ENCODE data around the gene MED22.
"Not testable (repeated sequence)": the region's sequence is repeated elsewhere in the genome, so short reads cannot be mapped to it uniquely, and the experiment has no call there.

Gene MED22

DNA sequence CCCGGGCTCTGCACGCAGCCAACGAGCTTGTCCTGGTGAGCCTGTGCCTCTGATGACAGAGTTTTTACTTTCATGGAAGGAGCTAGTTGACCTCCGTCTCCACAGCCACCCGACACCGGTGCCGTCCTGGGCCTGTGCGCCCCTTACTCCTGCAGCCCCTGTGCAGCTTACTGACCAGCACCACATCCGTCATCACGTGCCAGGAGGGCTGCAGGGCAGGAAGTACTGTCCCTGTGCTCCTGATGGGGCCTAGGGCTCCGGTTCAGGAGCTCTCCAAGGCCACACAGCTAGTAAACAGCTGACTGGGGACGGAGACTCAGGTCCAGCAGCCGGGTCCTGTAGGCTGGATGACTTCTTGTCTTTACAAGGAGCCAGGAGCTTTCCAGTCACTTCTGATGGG is 38.4 kb upstream of the MED22 start:
- Histone ChIP-seq H3K9me3 (ENCODE audit: control insufficient read depth, insufficient read depth, low read length) (peaks cover 3% of the 10 kb centered on the region; the same call in 1 of the 2 replicates), H3K9ac (ENCODE audit: low read depth, low read length) (no peak overlapping the region), H3K4me1 (ENCODE audit: control insufficient read depth, insufficient read depth, low read length) (no peaks in the 10 kb centered on the region), H3K27ac (ENCODE audit: low read depth, low read length) (no peak overlapping the region), H3K4me3 (ENCODE audit: low read depth, low read length) (no peak overlapping the region), H3K36me3 (ENCODE audit: control insufficient read depth, insufficient read depth, low read length) (no peaks in the 10 kb centered on the region), H3K27me3 (ENCODE audit: control insufficient read depth, insufficient read depth, low read length) (no peaks in the 10 kb centered on the region)

DNA sequence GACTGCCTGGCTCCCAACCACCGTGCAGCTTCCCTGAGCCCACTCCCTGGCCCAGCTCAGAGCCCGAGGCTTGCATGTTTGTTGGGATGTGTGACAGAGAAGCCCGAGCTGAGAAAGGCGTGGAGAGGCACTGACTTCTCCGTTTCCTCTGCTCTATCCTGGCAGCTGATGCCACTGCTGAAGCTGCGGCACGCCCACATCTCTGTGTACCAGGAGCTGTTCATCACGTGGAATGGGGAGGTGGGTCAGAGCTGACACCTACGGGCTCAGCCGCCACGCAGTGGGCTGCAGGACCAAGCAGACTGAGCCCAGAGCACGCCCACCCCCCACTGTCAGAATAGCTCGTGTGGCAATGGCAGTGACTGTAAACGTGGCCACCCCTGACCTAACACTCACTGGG is 37.5 kb upstream of the MED22 start:
- no peaks in the 10 kb centered on the region for H3K27me3 ChIP-seq (ENCODE audit: control insufficient read depth, insufficient read depth, low read length)
- peaks cover 3% of the 10 kb centered on the region; the same call in 1 of the 2 replicates for H3K9me3 ChIP-seq (ENCODE audit: control insufficient read depth, insufficient read depth, low read length)
- no peak overlapping the region for H3K9ac ChIP-seq (ENCODE audit: low read depth, low read length)
- no peaks in the 10 kb centered on the region for H3K4me1 ChIP-seq (ENCODE audit: control insufficient read depth, insufficient read depth, low read length)
- no peaks in the 10 kb centered on the region for H3K36me3 ChIP-seq (ENCODE audit: control insufficient read depth, insufficient read depth, low read length)
- no peak overlapping the region for H3K27ac ChIP-seq (ENCODE audit: low read depth, low read length)
- no peak overlapping the region for H3K4me3 ChIP-seq (ENCODE audit: low read depth, low read length)

DNA sequence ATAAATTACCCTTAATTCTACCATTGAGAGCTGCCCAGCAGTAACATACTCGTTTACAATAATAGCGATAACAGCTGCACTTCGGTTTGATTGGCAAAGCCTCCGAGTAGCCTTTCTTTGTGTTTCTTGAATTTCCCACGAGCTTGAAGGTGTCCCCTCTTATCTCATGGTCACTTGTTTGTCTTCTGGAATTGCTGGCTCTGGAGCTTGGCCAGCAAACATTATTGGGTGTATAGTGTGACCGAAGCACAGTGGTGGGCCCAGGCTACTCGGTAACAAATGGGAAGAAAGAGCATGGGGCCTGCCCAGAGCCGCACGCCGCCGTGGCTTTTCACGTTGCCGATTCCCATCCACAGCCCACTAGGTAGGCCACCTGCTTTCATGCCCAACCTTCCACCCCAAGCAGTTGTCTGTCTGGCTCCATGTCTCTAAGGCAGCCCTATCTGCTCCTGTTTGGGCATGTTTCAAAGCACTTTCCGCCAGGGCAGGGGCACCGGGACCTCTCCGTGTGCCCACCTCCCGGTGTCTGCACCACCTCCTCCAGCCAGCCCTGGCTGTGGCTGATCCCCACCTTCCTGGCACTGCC is 36.9 kb upstream of the MED22 start:
- Histone ChIP-seq H3K9me3 (ENCODE audit: control insufficient read depth, insufficient read depth, low read length) (peaks cover 3% of the 10 kb centered on the region; the same call in 1 of the 2 replicates), H3K36me3 (ENCODE audit: control insufficient read depth, insufficient read depth, low read length) (no peaks in the 10 kb centered on the region), H3K27me3 (ENCODE audit: control insufficient read depth, insufficient read depth, low read length) (no peaks in the 10 kb centered on the region), H3K9ac (ENCODE audit: low read depth, low read length) (no peak overlapping the region), H3K27ac (ENCODE audit: low read depth, low read length) (no peak overlapping the region), H3K4me3 (ENCODE audit: low read depth, low read length) (no peak overlapping the region), H3K4me1 (ENCODE audit: control insufficient read depth, insufficient read depth, low read length) (no peaks in the 10 kb centered on the region)

DNA sequence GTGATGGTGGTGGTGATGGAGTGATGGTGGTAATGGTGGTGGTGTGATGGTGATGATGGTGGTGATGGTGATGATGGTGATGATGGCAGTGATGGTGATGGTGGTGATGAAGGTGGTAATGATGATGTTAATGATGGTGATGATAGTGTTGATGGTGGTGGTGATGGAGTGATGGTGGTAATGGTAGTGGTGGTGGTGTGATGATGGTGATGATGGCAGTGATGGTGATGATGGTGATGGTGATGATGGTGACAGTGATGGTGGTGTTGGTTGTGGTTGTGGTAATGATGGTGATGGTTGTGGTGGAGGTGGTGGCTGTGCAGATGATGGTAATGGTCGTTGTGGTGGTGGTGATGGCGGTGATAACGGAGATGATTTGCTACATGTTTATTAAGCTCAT is 35.5 kb upstream of the MED22 start:
- Histone ChIP-seq H3K27me3 (ENCODE audit: control insufficient read depth, insufficient read depth, low read length) (no peaks in the 10 kb centered on the region), H3K27ac (ENCODE audit: low read depth, low read length) (no peak overlapping the region), H3K4me3 (ENCODE audit: low read depth, low read length) (no peak overlapping the region)

DNA sequence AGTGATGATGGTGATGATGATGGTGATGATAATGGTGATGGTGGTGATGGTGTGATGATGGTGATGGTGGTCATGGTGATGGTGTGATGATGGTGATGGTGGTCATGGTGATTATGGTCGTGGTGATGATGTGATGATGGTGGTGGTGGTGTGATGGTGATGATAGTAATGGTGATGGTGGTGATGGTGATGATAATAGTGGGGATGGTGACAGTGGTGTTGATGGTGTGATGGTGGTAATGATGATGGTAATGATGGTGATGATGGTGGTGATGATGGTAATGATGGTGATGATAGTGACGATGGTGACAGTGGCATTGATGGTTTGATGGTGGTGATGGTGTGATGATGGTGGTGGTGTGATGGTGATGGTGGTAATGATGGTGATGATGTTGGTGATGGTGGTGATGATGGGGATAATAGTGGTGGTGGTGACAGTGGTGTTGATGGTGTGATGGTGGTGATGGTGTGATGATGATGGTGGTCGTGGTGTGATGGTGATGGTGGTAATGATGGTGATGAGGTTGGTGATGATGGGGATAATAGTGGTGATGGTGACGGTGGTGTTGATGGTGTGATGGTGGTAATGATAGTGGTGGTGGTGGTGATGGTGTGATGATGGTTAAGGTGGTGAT is 34.7 kb upstream of the MED22 start:
- no peak overlapping the region for H3K27ac ChIP-seq (ENCODE audit: low read depth, low read length)
- H3K9ac ChIP-seq (ENCODE audit: low read depth, low read length) = no peak overlapping the region
- no peaks in the 10 kb centered on the region for H3K27me3 ChIP-seq (ENCODE audit: control insufficient read depth, insufficient read depth, low read length)
- H3K36me3 ChIP-seq (ENCODE audit: control insufficient read depth, insufficient read depth, low read length) = no peaks in the 10 kb centered on the region
- no peaks in the 10 kb centered on the region; the same call in 1 of the 2 replicates for H3K4me1 ChIP-seq (ENCODE audit: control insufficient read depth, insufficient read depth, low read length)
- peaks cover 3% of the 10 kb centered on the region; the same call in 1 of the 2 replicates for H3K9me3 ChIP-seq (ENCODE audit: control insufficient read depth, insufficient read depth, low read length)
- no peak overlapping the region for H3K4me3 ChIP-seq (ENCODE audit: low read depth, low read length)

More for the DNA sequence above, 35.5 kb upstream of the MED22 start:
- Histone ChIP-seq H3K4me1 (ENCODE audit: control insufficient read depth, insufficient read depth, low read length) (no peaks in the 10 kb centered on the region), H3K9me3 (ENCODE audit: control insufficient read depth, insufficient read depth, low read length) (peaks cover 3% of the 10 kb centered on the region; the same call in 1 of the 2 replicates), H3K36me3 (ENCODE audit: control insufficient read depth, insufficient read depth, low read length) (no peaks in the 10 kb centered on the region), H3K9ac (ENCODE audit: low read depth, low read length) (no peak overlapping the region)

DNA sequence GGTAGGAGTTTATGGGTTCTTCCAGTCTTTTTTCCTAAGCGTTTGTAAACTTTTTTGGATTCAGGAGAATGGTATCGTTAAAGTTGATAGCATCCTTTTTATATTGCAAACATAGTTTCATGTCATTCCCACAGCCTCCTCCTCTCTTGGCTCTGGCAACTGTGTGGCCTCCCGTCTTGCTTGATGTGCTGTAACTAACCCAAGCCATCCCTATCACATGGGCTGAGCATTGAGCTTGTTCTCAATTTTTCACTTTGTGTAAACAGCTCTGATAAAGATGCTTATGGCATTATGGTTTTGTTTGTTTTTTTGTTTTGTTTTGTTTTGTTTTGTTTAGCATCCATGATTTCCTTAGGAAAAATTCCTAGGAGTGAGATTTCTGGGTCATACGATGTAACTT is 32.8 kb upstream of the MED22 start:
- no peak overlapping the region for H3K4me3 ChIP-seq (ENCODE audit: low read depth, low read length)
- H3K36me3 ChIP-seq (ENCODE audit: control insufficient read depth, insufficient read depth, low read length) = no peaks in the 10 kb centered on the region
- no peak overlapping the region for H3K9ac ChIP-seq (ENCODE audit: low read depth, low read length)
- H3K27me3 ChIP-seq (ENCODE audit: control insufficient read depth, insufficient read depth, low read length) = peaks cover 8% of the 10 kb centered on the region; the same call in 1 of the 2 replicates
- H3K9me3 ChIP-seq (ENCODE audit: control insufficient read depth, insufficient read depth, low read length) = peaks cover 3% of the 10 kb centered on the region; the same call in 1 of the 2 replicates
- no peak overlapping the region for H3K27ac ChIP-seq (ENCODE audit: low read depth, low read length)
- no peaks in the 10 kb centered on the region; the same call in 1 of the 2 replicates for H3K4me1 ChIP-seq (ENCODE audit: control insufficient read depth, insufficient read depth, low read length)

DNA sequence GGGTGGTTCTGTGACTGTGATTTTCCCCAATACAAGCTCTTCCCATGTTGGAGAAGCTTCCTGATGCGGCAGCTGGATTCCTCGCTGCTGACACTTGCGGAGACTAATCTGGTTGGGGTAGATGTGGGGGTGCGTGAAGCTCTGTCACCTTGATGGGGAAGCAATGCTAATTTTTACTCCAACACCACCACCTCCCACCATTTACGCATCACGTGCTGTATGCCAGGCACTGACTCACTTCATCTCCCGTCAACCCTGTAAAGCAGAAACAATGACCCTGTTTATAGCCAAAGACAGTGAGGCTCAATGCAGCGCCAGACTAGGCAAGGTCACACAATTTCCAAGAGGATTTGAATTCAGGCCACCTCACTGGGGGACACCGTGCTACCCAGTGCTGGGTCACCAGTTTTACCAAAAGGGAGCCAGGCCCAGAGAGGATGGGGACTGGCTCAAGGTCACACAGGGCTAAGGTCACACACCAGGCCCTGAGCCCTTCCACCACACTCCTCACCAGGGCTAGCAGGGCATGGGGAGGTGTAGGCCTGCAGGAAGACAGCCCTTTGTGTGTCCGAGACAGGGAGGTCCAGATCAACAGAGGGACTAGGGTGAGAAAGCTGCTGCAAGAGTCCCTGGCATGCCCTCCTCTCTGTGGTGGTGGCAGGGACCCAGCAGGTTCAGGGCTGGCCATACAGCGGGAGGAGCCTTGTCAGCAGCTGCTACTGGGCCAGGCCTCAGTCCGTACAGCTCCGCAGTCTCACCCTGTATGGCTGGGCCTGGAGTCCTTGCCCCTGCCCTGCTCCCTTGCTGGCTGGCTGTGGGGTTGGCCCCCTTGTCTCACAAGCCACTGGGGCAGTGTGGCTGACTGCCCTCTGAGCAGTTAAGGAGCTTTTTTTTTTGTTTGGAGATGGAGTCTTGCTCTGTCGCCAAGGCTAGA is 31.5 kb upstream of the MED22 start:
- Histone ChIP-seq H3K4me3 (ENCODE audit: low read depth, low read length) (no peak overlapping the region), H3K27me3 (ENCODE audit: control insufficient read depth, insufficient read depth, low read length) (peaks cover 8% of the 10 kb centered on the region; the same call in 1 of the 2 replicates), H3K36me3 (ENCODE audit: control insufficient read depth, insufficient read depth, low read length) (no peaks in the 10 kb centered on the region), H3K9me3 (ENCODE audit: control insufficient read depth, insufficient read depth, low read length) (peaks cover 3% of the 10 kb centered on the region; the same call in 1 of the 2 replicates), H3K27ac (ENCODE audit: low read depth, low read length) (no peak overlapping the region), H3K4me1 (ENCODE audit: control insufficient read depth, insufficient read depth, low read length) (peaks cover 5% of the 10 kb centered on the region; the same call in 1 of the 2 replicates), H3K9ac (ENCODE audit: low read depth, low read length) (no peak overlapping the region)

DNA sequence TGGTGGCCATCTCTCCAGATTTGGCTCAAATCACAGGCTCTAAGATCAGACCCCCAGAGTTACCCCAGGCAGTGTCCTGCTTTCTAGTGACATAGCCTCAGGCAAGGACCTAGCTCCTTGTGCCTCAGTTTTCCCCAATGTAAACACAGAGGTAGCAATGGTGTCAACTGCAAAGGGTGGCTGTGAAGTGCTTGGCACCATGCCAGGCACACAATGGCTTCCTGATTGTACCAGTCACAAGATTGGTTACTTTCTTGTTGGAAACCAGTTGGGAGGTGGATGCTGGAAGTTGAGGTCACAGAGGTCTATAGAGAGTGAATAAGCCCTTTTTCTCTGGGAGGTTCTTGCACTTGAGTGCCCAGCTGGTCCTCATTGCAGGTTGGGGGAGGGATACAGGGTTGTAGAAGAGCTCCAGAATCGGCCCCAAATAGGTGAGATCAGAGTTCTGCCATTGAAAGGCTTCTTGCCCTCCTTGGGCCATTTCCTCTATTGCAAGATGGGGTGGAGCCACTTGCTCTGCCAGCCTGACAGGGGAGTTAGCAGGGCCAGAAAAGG is 30.6 kb upstream of the MED22 start:
- Histone ChIP-seq H3K27me3 (ENCODE audit: control insufficient read depth, insufficient read depth, low read length) (peaks cover 8% of the 10 kb centered on the region; the same call in 1 of the 2 replicates), H3K9me3 (ENCODE audit: control insufficient read depth, insufficient read depth, low read length) (peaks cover 3% of the 10 kb centered on the region; the same call in 1 of the 2 replicates), H3K36me3 (ENCODE audit: control insufficient read depth, insufficient read depth, low read length) (peaks cover 4% of the 10 kb centered on the region; the same call in 1 of the 2 replicates), H3K4me1 (ENCODE audit: control insufficient read depth, insufficient read depth, low read length) (peaks cover 6% of the 10 kb centered on the region; the same call in 1 of the 2 replicates), H3K4me3 (ENCODE audit: low read depth, low read length) (no peak overlapping the region), H3K9ac (ENCODE audit: low read depth, low read length) (no peak overlapping the region), H3K27ac (ENCODE audit: low read depth, low read length) (no peak overlapping the region)

DNA sequence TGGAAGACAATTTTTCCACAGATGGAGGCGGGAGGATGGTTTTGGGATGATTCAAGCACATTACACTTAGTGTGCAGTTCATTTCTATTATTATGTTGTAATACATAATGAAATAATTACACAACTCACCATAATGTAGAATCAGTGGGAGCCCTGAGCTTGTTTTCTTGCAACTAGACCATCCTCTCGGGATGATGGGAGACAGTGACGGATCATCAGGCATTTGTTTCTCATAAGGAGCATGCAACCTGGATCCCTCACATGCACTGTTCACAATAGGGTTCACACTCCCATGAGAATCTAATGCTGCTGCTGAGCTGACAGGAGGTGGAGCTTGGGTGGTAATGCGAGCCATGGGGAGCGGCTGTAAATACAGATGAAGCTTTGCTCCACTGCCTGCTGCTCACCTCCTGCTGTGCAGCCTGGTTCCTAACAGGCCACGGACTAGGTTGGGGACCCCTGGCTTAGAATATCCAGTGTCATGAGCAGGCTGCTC is 29.8 kb upstream of the MED22 start:
- H3K4me1 ChIP-seq (ENCODE audit: control insufficient read depth, insufficient read depth, low read length) = peaks cover 6% of the 10 kb centered on the region; the same call in 1 of the 2 replicates
- peaks cover 8% of the 10 kb centered on the region; the same call in 1 of the 2 replicates for H3K27me3 ChIP-seq (ENCODE audit: control insufficient read depth, insufficient read depth, low read length)
- no peaks in the 10 kb centered on the region for H3K9me3 ChIP-seq (ENCODE audit: control insufficient read depth, insufficient read depth, low read length)
- peaks cover 11% of the 10 kb centered on the region for H3K36me3 ChIP-seq (ENCODE audit: control insufficient read depth, insufficient read depth, low read length)
- no peak overlapping the region for H3K9ac ChIP-seq (ENCODE audit: low read depth, low read length)
- no peak overlapping the region for H3K4me3 ChIP-seq (ENCODE audit: low read depth, low read length)
- H3K27ac ChIP-seq (ENCODE audit: low read depth, low read length) = no peak overlapping the region

DNA sequence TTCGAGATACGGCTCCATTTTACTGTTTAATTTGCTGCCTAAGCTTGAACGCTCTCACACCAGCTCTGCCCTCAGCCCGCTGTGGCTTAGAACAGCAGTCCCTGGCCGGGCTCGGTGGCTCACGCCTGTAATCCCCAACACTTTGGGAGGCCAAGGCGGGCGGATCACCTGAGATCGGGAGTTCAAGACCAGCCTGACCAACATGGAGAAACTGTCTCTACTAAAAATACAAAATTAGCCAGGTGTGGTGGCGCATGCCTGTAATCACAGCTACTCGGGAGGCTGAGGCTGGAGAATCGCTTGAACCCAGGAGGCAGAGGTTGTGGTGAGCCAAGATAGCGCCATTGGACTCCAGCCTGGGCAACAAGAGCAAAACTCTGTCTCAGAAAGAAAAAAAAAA is 29.3 kb upstream of the MED22 start:
- not testable (repeated sequence) for H3K9me3 ChIP-seq (ENCODE audit: control insufficient read depth, insufficient read depth, low read length); H3K9ac ChIP-seq (ENCODE audit: low read depth, low read length); H3K27me3 ChIP-seq (ENCODE audit: control insufficient read depth, insufficient read depth, low read length); H3K27ac ChIP-seq (ENCODE audit: low read depth, low read length); H3K4me3 ChIP-seq (ENCODE audit: low read depth, low read length); H3K4me1 ChIP-seq (ENCODE audit: control insufficient read depth, insufficient read depth, low read length)
- H3K36me3 ChIP-seq (ENCODE audit: control insufficient read depth, insufficient read depth, low read length) = peaks cover 16% of the 10 kb centered on the region
